Ovary (tissue), 9 donors: ENCODE results near the gene DOK1. TPM values are rescaled to one million over a fixed set of nuclear protein-coding genes. Genes with fewer than 3 reads are reported as not detected.

Experiments used
- DNase-seq, 5 donors: peaks; one replicate each; pipeline ENCODE4 v3.0.0-alpha.2; 2019 to 2020
- H3K27ac ChIP-seq, 2 donors: fragments of 200-600 bp; one replicate each; pipeline versions ENCODE4 v1.5.1 to v1.8.0; 2019 to 2022
- H3K27me3 ChIP-seq: fragments of 200-600 bp; one replicate; pipeline ENCODE4 v1.8.0; 2022
- H3K36me3 ChIP-seq: fragments of 200-600 bp; sonication (generic); one replicate; pipeline ENCODE4 v1.5.1; 2019
- H3K4me1 ChIP-seq: one replicate; pipeline ENCODE4 v1.8.1; 2013; ENCODE audit warnings: mild to moderate bottlenecking, moderate library complexity; ENCODE audit not compliant: insufficient read depth
- H3K4me3 ChIP-seq: fragments of 200-600 bp; sonication (generic); one replicate; pipeline ENCODE4 v1.5.1; 2017
- H3K9me3 ChIP-seq, 2 donors: fragments of 200-600 bp in 1 of 2; sonication (generic) in 1 of 2; one replicate each; pipeline versions ENCODE4 v1.5.1 to v1.8.1; 2013 to 2019; ENCODE audit warnings: mild to moderate bottlenecking in 1 of 2, moderate library complexity in 1 of 2
- EP300 ChIP-seq: sonication (generic); formaldehyde crosslinking; IDR thresholded peaks from one replicate; pipeline ENCODE4 v1.6.1; 2017; ENCODE audit warnings: antibody characterized with exemption
- POLR2A ChIP-seq: fragments of 450-650 bp; IDR thresholded peaks from one replicate; pipeline ENCODE4 v1.6.1; 2017; ENCODE audit warnings: antibody characterized with exemption, mild to moderate bottlenecking, moderate library complexity
- WGBS, 3 donors: extraction: QIAGEN DNeasy Blood & Tissue Kit in 1 of 3; methylation state at CpG; one replicate each; pipeline versions ENCODE4 v1.1.5 to v1.1.7; 2013 to 2017; 5-methylcytosine and 5-hydroxymethylcytosine counted together
- intact Hi-C, 4 donors: fragments of 100-400 bp; cut with DNase I; formaldehyde crosslinking; loops; one replicate each; pipeline versions ENCODE4 v1.11.0 to v1.15.1; 2022 to 2023
- polyA plus RNA-seq, 2 donors: library from polyadenylated mRNA; stranded (reverse); fragments of 200-250 nt in 1 of 2; fragments of 350-450 nt in 1 of 2; fragmentation: Illumina TruSeq in 1 of 2; extraction: RNeasy Lipid Tissue Mini Kit (QIAGEN cat#74804) in 1 of 2; gene quantifications; one replicate each; pipeline ENCODE4 v1.2.3, GENCODE V29; 2013 to 2014
- total RNA-seq, 7 donors: library from RNA; depleted of rRNA in 2 of 7; stranded (reverse); fragments of >200 nt in 2 of 7; fragmentation: NEBNext Ultra II Directional in 3 of 7; extraction: Animal tissue kit (Norgen Biotek cat#: 25700) in 3 of 7; gene quantifications; one replicate each; pipeline versions ENCODE4 v1.1.0 to v1.2.4, GENCODE V29; 2016 to 2023
- TF ChIP-seq, protein P1 (sequence below), 3 donors: fragments of 450-650 bp in 2 of 3; fragments of 200-600 bp in 1 of 3; IDR thresholded peaks; one replicate each; pipeline versions ENCODE4 v1.5.1 to v1.8.0; 2016 to 2022; ENCODE audit warnings: antibody characterized with exemption in 3 of 3, mild to moderate bottlenecking in 1 of 3
- donor health status: DM: no; HTN: no; CAD: no; lungs with moderate emphysema.
- donor health status: DM: no; HTN: no; CAD: no.
- donor health status: Bipolar disorder and iron deficiency.
- donor health status: DM: yes; HTN: yes; CAD: no.
- donor health status: DM: no; HTN: no; CAD: no.
- donor health status: DM: yes; HTN: yes; CAD: no.

Gene DOK1
- total and polyA plus RNA-seq, 9 donors = 6.5 to 16.0 (median 12.9) TPM

DNA sequence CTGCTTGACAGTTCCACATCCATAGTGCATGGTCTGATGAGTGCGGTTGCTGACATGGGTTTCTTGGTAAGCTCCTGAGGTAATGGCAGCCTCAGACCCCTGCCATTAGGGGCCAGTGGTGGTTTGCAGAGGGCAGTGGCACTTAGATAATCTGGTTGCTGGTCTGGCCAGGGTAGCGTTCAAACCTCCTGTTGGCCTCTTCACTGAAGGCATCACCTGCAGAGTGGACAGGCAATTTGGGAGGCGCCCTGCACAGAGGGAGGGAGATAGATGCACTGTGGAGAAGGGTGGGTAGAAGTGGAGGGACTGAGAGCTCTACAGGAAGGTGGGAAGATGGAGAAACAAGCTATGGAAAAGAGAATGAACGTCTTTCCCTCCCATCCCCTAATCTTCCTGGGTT lies 21.1 kb upstream of the DOK1 start:
- no peak for DNase-seq
- Histone ChIP-seq H3K9me3 (no peaks in the 10 kb centered on the region), H3K36me3 (no peaks in the 10 kb centered on the region), H3K27me3 (no peaks in the 10 kb centered on the region), H3K4me3 (no peak overlapping the region), H3K27ac (no peak overlapping the region), H3K4me1 (peaks cover 12% of the 10 kb centered on the region)
- TF ChIP-seq POLR2A = no peak
- TF ChIP-seq, protein P1, sequence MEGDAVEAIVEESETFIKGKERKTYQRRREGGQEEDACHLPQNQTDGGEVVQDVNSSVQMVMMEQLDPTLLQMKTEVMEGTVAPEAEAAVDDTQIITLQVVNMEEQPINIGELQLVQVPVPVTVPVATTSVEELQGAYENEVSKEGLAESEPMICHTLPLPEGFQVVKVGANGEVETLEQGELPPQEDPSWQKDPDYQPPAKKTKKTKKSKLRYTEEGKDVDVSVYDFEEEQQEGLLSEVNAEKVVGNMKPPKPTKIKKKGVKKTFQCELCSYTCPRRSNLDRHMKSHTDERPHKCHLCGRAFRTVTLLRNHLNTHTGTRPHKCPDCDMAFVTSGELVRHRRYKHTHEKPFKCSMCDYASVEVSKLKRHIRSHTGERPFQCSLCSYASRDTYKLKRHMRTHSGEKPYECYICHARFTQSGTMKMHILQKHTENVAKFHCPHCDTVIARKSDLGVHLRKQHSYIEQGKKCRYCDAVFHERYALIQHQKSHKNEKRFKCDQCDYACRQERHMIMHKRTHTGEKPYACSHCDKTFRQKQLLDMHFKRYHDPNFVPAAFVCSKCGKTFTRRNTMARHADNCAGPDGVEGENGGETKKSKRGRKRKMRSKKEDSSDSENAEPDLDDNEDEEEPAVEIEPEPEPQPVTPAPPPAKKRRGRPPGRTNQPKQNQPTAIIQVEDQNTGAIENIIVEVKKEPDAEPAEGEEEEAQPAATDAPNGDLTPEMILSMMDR (IDR thresholded peaks at IDR 0.05) = no peak
- TF ChIP-seq EP300 = no peak
- 66 to 75% (median 72%) methylated on average over 4 of the region's 4 CpGs for WGBS, 3 donors
- intact Hi-C loops = loop anchor here in 1 of 4 donors (5.0 kb wide), 1 partner anchor 51 kb away; the partner anchor contains the start of genes CCDC142 and TTC31

DNA sequence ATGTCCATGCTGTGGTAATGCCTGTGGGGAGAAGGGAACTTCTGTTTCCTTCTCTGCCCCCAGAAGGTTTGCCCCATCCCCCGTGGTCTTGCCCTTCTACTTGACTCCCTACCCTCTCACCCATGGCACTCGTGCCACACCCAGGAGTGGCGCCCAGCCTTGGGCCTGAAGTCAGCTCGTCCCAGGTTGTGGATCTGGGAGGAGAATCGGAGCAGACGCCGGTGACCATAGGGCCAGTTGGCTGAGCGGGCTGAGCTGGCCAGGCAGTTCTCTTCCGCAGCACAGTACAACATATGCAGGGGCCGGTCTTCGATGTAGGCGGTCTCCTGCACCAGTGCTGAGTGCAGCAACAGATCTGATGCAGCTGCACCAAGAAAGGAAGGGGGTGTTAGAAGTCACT lies 20.1 kb upstream of the DOK1 start:
- WGBS, 3 donors = 76 to 84% (median 80%) methylated on average over 12 of the region's 12 CpGs
- no peak for DNase-seq
- no peaks in the 10 kb centered on the region for H3K27me3 ChIP-seq
- peaks cover 7% of the 10 kb centered on the region for H3K4me1 ChIP-seq
- H3K9me3 ChIP-seq = no peaks in the 10 kb centered on the region
- TF ChIP-seq POLR2A (no peak), EP300 (no peak)
- TF ChIP-seq, protein P1 (IDR thresholded peaks at IDR 0.05) = no peak
- H3K4me3 ChIP-seq = no peak overlapping the region
- intact Hi-C loops = loop anchor here in 1 of 4 donors (5.0 kb wide), 1 partner anchor 52 kb away; the partner anchor contains the start of genes CCDC142 and TTC31
- H3K27ac ChIP-seq = no peak overlapping the region
- H3K36me3 ChIP-seq = no peaks in the 10 kb centered on the region

DNA sequence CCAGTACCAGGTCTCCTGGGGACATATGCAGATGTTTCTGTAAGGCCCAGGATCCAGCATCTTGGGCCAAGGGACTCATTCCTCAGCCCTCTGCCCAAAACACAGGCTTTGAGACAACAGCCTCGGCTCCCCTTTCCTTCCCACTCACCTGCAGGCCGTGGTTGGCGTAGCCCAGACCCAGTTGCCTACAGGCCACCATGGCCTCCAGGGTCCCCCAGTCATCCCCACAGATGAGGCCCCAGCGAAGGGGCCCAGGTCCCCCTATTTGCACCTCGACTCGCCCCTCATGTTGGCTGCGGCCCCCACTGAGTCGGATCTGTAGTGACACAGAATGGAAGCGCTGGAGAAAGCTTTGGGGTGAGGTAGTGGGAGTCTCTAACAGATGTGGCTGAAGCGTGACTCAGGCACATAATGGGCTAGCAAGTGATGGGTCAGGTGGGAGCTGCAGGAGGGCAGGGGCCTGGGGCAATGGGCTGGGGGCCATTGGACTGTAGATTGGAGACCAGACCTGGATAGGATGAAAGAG lies 19.0 kb upstream of the DOK1 start:
- Histone ChIP-seq H3K4me1 (peaks cover 5% of the 10 kb centered on the region), H3K4me3 (no peak overlapping the region)
- intact Hi-C loops = no loop called here

DNA sequence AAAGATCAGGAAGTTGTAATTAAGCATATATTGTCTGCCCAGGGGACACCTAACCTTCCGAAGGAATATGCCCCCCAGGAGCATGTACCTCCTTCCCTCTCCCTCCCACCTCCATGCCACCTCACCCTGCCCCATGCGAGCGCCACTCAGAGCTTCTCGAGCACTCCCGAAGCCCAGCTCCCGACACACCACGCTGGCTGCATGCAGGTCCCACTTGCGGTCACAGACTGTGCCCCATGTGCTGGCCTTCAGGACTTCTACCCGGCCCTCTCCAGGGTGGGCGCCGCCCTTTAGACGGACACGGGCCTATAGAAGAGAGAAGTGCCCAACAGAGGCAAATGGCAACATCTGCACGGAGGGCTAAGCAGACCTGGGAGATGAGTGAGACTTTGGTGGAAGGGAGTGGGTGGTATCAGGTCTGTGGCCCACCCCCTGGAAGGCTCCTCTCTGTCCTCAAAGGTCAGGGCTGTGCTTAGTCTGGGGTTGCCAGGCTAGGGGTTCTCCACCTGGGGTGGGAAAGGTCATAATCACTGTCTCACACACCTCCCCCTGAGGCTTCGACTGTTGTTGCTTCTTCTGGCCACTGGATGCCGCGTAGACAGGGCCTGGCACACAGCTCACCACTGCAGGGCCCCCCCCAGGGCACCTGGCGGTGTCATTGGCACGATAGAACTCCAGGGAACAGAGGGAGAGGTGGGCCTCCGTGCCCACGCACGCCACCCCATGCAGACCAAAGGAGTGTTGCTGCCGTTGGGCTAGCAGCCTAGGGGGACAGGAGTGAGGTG lies 18.2 kb upstream of the DOK1 start:
- intact Hi-C loops = no loop called here
- WGBS, 3 donors = 82 to 88% (median 83%) methylated on average over 23 of the region's 23 CpGs
- no peak for DNase-seq

More for the DNA sequence above, 19.0 kb upstream of the DOK1 start:
- TF ChIP-seq, protein P1 (IDR thresholded peaks at IDR 0.05) = no peak
- TF ChIP-seq POLR2A (no peak), EP300 (no peak)
- DNase-seq = no peak
- no peak overlapping the region for H3K27ac ChIP-seq
- H3K36me3 ChIP-seq = no peaks in the 10 kb centered on the region
- H3K9me3 ChIP-seq = no peaks in the 10 kb centered on the region
- 81 to 90% (median 90%) methylated on average over 10 of the region's 10 CpGs for WGBS, 3 donors
- no peaks in the 10 kb centered on the region for H3K27me3 ChIP-seq

More for the DNA sequence above, 18.2 kb upstream of the DOK1 start:
- no peaks in the 10 kb centered on the region for H3K9me3 ChIP-seq
- H3K36me3 ChIP-seq = no peaks in the 10 kb centered on the region
- no peaks in the 10 kb centered on the region for H3K27me3 ChIP-seq
- TF ChIP-seq, protein P1 (IDR thresholded peaks at IDR 0.05) = no peak
- TF ChIP-seq EP300 = no peak
- TF ChIP-seq POLR2A = no peak
- no peak overlapping the region for H3K4me3 ChIP-seq
- no peaks in the 10 kb centered on the region for H3K4me1 ChIP-seq
- no peak overlapping the region for H3K27ac ChIP-seq
